CD4-positive, alpha-beta T cell (primary cell): ENCODE results near the gene USP9X. TPM values are rescaled to one million over a fixed set of nuclear protein-coding genes. Genes with fewer than 3 reads are reported as not detected.

Experiments used
- ATAC-seq: fragments of 200-7000 bp; cut with Tn5 transposase; one replicate; pipeline ENCODE4 v1.10.0; 2022; ENCODE audit warnings: mild to moderate bottlenecking; ENCODE audit not compliant: poor library complexity
- CTCF ChIA-PET: fragments of 350-600 bp; sonication (Branson Sonifier 250); formaldehyde crosslinking; loops from one replicate; lab custom pipeline; 2021; ENCODE audit warnings: antibody characterized with exemption, inconsistent platforms; lab: Charles Lee
- POLR2A ChIA-PET: fragments of 350-600 bp; sonication (Branson Sonifier 250); formaldehyde crosslinking; loops from one replicate; lab custom pipeline; 2021; ENCODE audit warnings: antibody characterized with exemption, inconsistent platforms; lab: Charles Lee
- DNase-seq, 14 experiments: peaks; one replicate each; pipeline ENCODE4 v3.0.0-alpha.2; 2013 to 2020; ENCODE audit warnings: mixed read lengths in 2 of 14
- H3K27ac ChIP-seq, 2 donors: one replicate each; pipeline versions ENCODE4 v1.5.1 to v1.7.0; 2013; ENCODE audit warnings: low read length in 2 of 2, low read depth in 1 of 2, mild to moderate bottlenecking in 1 of 2
- H3K27me3 ChIP-seq, 2 experiments: 1 replicate in 1 of 2; 2 replicates in 1 of 2; pipeline versions ENCODE4 v1.6.1 to v1.7.0; 2013; ENCODE audit warnings: low read length in 2 of 2, control low read depth in 1 of 2, mild to moderate bottlenecking in 1 of 2, moderate library complexity in 1 of 2; ENCODE audit not compliant: insufficient read depth in 2 of 2, control insufficient read depth in 1 of 2
- H3K36me3 ChIP-seq: one replicate; pipeline ENCODE4 v1.6.1; 2013; ENCODE audit warnings: low read length, control low read depth; ENCODE audit not compliant: insufficient read depth
- H3K4me1 ChIP-seq: one replicate; pipeline ENCODE4 v1.6.1; 2013; ENCODE audit warnings: low read length, control low read depth; ENCODE audit not compliant: insufficient read depth
- H3K4me3 ChIP-seq: one replicate; pipeline ENCODE4 v1.5.1; 2013; ENCODE audit warnings: mild to moderate bottlenecking, low read length, moderate library complexity
- H3K9me3 ChIP-seq, 2 experiments: 1 replicate in 1 of 2; 2 replicates in 1 of 2; pipeline versions ENCODE4 v1.6.1 to v1.7.0; 2013; ENCODE audit warnings: low read length in 2 of 2, mild to moderate bottlenecking in 2 of 2, control low read depth in 1 of 2, moderate library complexity in 1 of 2; ENCODE audit not compliant: control insufficient read depth in 1 of 2, insufficient read depth in 1 of 2
- H3K27ac Mint-ChIP-seq: one replicate; pipeline ENCODE4 v1.8.0; 2020; ENCODE audit warnings: mixed read lengths
- H3K27me3 Mint-ChIP-seq: one replicate; pipeline ENCODE4 v1.8.0; 2021; ENCODE audit warnings: mixed read lengths
- H3K36me3 Mint-ChIP-seq: one replicate; pipeline ENCODE4 v1.8.0; 2021; ENCODE audit warnings: low read depth, mixed read lengths
- H3K4me1 Mint-ChIP-seq: one replicate; pipeline ENCODE4 v1.8.0; 2021; ENCODE audit warnings: low read depth, mixed read lengths
- H3K4me3 Mint-ChIP-seq: one replicate; pipeline ENCODE4 v1.8.0; 2020; ENCODE audit warnings: mild to moderate bottlenecking, mixed read lengths
- H3K9me3 Mint-ChIP-seq: one replicate; pipeline ENCODE4 v1.8.0; 2020; ENCODE audit warnings: mixed read lengths
- intact Hi-C, 2 experiments: fragments of 100-400 bp; cut with DNase I in 1 of 2; cut with micrococcal nuclease in 1 of 2; formaldehyde crosslinking; loops; one replicate each; pipeline versions ENCODE4 v1.15.1 to v1.9.0; 2023 to 2025; cut with DNase I, micrococcal nuclease
- total RNA-seq, 174 experiments: library from RNA in 2 of 174; stranded (reverse) in 2 of 174; gene quantifications; one replicate each; pipeline ENCODE4 v1.2.3 and lab custom pipeline; 2021 to 2026
- TF ChIP-seq, protein P1 (sequence below): fragments of 200-600 bp; IDR thresholded peaks from one replicate; pipeline ENCODE4 v1.8.0; 2022; ENCODE audit warnings: antibody characterized with exemption, mild to moderate bottlenecking

Gene USP9X
- total RNA-seq, 2 experiments from 2014 or later = 70.4 to 74.8 TPM

DNA sequence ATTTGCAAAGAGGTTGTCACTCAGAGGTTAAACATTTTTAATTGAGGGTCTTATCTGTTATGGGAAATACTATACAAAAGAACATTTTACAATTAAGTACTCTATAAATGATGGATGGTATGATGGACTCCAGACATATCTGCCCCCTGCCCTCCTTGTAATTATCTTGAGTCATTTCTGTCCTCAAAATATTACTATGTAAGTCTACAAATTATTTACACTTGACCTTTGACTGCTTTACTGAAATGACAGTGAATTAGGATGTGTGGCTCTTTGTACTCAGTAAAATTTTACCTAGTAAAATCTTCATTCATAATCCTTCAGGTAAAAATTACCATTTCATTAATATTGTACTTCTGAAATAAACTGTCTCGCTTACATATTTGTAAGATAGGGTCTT is 46.5 kb downstream of the USP9X start:
- CTCF ChIA-PET = no interaction called here
- H3K27ac Mint-ChIP-seq = no peak overlapping the region
- no peaks in the 10 kb centered on the region for H3K9me3 ChIP-seq
- POLR2A ChIA-PET = no interaction called here
- H3K36me3 ChIP-seq = peaks cover 44% of the 10 kb centered on the region
- H3K27me3 Mint-ChIP-seq = no peaks in the 10 kb centered on the region
- H3K4me1 ChIP-seq = no peaks in the 10 kb centered on the region
- ATAC-seq (no peak), DNase-seq (no peak)
- TF ChIP-seq, protein P1, sequence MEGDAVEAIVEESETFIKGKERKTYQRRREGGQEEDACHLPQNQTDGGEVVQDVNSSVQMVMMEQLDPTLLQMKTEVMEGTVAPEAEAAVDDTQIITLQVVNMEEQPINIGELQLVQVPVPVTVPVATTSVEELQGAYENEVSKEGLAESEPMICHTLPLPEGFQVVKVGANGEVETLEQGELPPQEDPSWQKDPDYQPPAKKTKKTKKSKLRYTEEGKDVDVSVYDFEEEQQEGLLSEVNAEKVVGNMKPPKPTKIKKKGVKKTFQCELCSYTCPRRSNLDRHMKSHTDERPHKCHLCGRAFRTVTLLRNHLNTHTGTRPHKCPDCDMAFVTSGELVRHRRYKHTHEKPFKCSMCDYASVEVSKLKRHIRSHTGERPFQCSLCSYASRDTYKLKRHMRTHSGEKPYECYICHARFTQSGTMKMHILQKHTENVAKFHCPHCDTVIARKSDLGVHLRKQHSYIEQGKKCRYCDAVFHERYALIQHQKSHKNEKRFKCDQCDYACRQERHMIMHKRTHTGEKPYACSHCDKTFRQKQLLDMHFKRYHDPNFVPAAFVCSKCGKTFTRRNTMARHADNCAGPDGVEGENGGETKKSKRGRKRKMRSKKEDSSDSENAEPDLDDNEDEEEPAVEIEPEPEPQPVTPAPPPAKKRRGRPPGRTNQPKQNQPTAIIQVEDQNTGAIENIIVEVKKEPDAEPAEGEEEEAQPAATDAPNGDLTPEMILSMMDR = no peak
- H3K36me3 Mint-ChIP-seq = peaks cover 61% of the 10 kb centered on the region
- intact Hi-C loops = no loop called here
- H3K4me3 ChIP-seq = no peak overlapping the region
- no peak overlapping the region for H3K27ac ChIP-seq
- no peaks in the 10 kb centered on the region for H3K9me3 Mint-ChIP-seq
- H3K4me3 Mint-ChIP-seq = no peak overlapping the region
- no peaks in the 10 kb centered on the region for H3K27me3 ChIP-seq
- peaks cover 18% of the 10 kb centered on the region for H3K4me1 Mint-ChIP-seq

DNA sequence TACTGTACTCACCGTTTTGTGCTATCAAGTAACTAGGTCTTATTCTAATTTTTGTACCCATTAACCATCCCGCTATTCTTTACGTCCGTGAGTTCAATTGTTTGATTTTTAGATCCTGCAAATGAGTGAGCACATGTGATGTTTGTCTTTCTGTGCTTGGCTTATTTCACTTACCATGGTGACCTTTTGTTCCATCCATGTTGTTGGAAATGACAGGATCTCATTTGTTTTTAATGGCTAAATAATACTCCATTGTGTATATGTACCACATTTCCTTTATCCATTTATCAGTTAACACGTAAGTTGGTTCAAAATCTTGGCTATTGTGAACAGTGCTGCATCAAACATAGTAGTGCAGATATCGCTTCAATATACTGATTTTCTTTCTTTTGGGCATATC is 48.3 kb downstream of the USP9X start:
- POLR2A ChIA-PET = no interaction called here

DNA sequence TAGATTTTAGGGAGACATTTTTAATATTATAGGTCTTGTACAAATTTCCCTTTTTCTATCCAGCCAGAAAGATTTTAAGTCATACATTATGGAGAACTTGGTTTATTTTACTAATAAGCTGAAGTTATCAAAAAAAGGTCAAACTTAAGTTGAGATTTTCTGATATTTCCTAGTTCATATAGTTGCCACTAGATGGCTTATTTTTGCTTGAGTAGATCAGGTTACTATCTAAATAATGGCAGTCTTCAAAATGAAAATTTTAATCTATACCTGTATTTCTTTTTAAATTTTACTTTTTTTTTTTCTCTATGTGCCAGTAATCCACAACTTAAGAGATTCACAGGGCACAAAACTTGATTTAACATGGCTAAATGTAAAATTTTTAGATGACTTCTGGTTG is 52.3 kb downstream of the USP9X start:
- no peaks in the 10 kb centered on the region for H3K9me3 ChIP-seq
- CTCF ChIA-PET = interaction anchor here (0.5 to 1.4 kb wide), 3 partner anchors 22 to 238 kb away, joined by 3 to 7 read pairs (median 3); no protein-coding TSS in a partner anchor

More for the DNA sequence above, 48.3 kb downstream of the USP9X start:
- H3K36me3 ChIP-seq = peaks cover 57% of the 10 kb centered on the region
- ATAC-seq = no peak
- Mint-ChIP-seq H3K9me3 (no peaks in the 10 kb centered on the region), H3K4me3 (no peak overlapping the region), H3K27ac (no peak overlapping the region), H3K36me3 (peaks cover 66% of the 10 kb centered on the region), H3K4me1 (peaks cover 8% of the 10 kb centered on the region), H3K27me3 (no peaks in the 10 kb centered on the region)
- no peaks in the 10 kb centered on the region for H3K27me3 ChIP-seq
- intact Hi-C loops = no loop called here
- no peak overlapping the region for H3K4me3 ChIP-seq
- TF ChIP-seq, protein P1 = no peak
- H3K27ac ChIP-seq = no peak overlapping the region
- H3K9me3 ChIP-seq = no peaks in the 10 kb centered on the region
- no peaks in the 10 kb centered on the region for H3K4me1 ChIP-seq
- CTCF ChIA-PET = no interaction called here
- no peak for DNase-seq

More for the DNA sequence above, 52.3 kb downstream of the USP9X start:
- H3K4me3 Mint-ChIP-seq = no peak overlapping the region
- Histone ChIP-seq H3K36me3 (peaks cover 70% of the 10 kb centered on the region), H3K27ac (no peak overlapping the region), H3K4me3 (no peak overlapping the region), H3K4me1 (no peaks in the 10 kb centered on the region), H3K27me3 (no peaks in the 10 kb centered on the region)
- TF ChIP-seq, protein P1 = peak; percentile 35
- H3K36me3 Mint-ChIP-seq = peaks cover 60% of the 10 kb centered on the region
- H3K9me3 Mint-ChIP-seq = no peaks in the 10 kb centered on the region
- H3K4me1 Mint-ChIP-seq = no peaks in the 10 kb centered on the region
- intact Hi-C loops = loop anchor here in 1 of 2 experiments (5.0 kb wide), 1 partner anchor 485 kb away; no protein-coding TSS in a partner anchor
- DNase-seq (peak in 1 of 14 experiments; percentile 10), ATAC-seq (no peak)
- no peak overlapping the region for H3K27ac Mint-ChIP-seq
- H3K27me3 Mint-ChIP-seq = no peaks in the 10 kb centered on the region
- POLR2A ChIA-PET = no interaction called here
